Prostate gland (tissue), 2 donors: ENCODE measurements around the gene GRID1.

Source experiments
- CTCF ChIP-seq, 4 experiments: fragments of 200-600 bp in 2 of 4; fragments of 450-650 bp in 2 of 4; sonication (generic) in 2 of 4; IDR thresholded peaks; 1 replicate in 3 of 4; 2 replicates in 1 of 4; pipeline ENCODE4 v1.5.1; 2016 to 2019; ENCODE audit warnings: antibody characterized with exemption in 4 of 4, mild to moderate bottlenecking in 2 of 4, moderate library complexity in 2 of 4
- POLR2A ChIP-seq: fragments of 450-650 bp; IDR thresholded peaks from one replicate; pipeline ENCODE4 v1.6.1; 2016; ENCODE audit warnings: antibody characterized with exemption, mild to moderate bottlenecking

- TF ChIP-seq POLR2A (no peak), CTCF (IDR thresholded peaks at IDR 0.05) (no peak)
These were observed 77.7 kb downstream of the GRID1 start for GRCh38 chr10:86288695-86289576.
